Subcutaneous abdominal adipose tissue (tissue), 5 donors: ENCODE data around the gene PDK1.

Experiments
- H3K27ac ChIP-seq: one replicate; pipeline ENCODE4 v1.7.0; 2013; ENCODE audit warnings: low read depth, mild to moderate bottlenecking, inconsistent platforms, low read length, moderate library complexity
- H3K27me3 ChIP-seq, 5 donors: one replicate each; pipeline ENCODE4 v1.7.0; 2013; ENCODE audit warnings: low read length in 5 of 5, inconsistent platforms in 1 of 5; ENCODE audit not compliant: control insufficient read depth in 5 of 5, insufficient read depth in 4 of 5
- H3K36me3 ChIP-seq, 5 donors: one replicate each; pipeline ENCODE4 v1.7.0; 2013; ENCODE audit warnings: low read length in 5 of 5; ENCODE audit not compliant: control insufficient read depth in 5 of 5, insufficient read depth in 5 of 5
- H3K4me1 ChIP-seq, 5 donors: one replicate each; pipeline ENCODE4 v1.7.0; 2013; ENCODE audit warnings: low read length in 5 of 5, mild to moderate bottlenecking in 3 of 5, moderate library complexity in 1 of 5; ENCODE audit not compliant: control insufficient read depth in 5 of 5, insufficient read depth in 5 of 5
- H3K4me3 ChIP-seq, 5 donors: one replicate each; pipeline ENCODE4 v1.7.0; 2013; ENCODE audit warnings: low read length in 5 of 5, low read depth in 1 of 5
- H3K9ac ChIP-seq, 5 donors: one replicate each; pipeline ENCODE4 v1.7.0; 2013; ENCODE audit warnings: low read length in 5 of 5, mild to moderate bottlenecking in 4 of 5, moderate library complexity in 3 of 5
- H3K9me3 ChIP-seq, 5 donors: one replicate each; pipeline ENCODE4 v1.7.0; 2013; ENCODE audit warnings: low read length in 5 of 5; ENCODE audit not compliant: control insufficient read depth in 5 of 5
- donor health status: healthy.
- donor health status: healthy.
- donor health status: healthy.
- donor health status: healthy.
- donor health status: healthy.

Gene PDK1

DNA sequence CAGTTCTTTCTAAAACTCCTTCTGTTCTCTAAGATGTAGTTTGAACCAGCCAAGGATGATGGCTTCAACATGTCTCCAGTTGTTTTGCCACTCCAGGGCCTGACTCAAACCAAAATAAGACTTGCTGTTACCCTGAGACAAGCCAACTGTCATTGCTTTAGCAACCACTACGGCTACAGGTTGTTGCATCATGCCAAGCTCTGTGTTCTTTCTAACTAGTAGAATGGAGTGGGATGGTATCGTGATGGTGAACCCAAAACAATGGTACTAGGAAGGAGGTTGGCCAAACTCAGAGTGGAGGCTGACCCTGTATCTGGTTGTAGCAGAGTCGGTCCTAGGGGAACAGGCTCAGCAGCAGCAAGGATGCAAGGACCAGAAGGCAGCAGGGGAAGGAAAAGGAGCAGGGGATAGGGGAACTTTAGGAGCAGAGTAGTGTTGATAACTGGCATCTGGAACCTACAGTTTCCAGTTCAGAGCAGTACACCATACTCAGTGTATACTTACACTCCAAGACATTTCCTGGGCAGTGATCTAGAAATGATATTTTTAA lies 51.6 kb downstream of the PDK1 start:
- Histone ChIP-seq H3K4me3 (no peak overlapping the region), H3K9ac (no peak overlapping the region), H3K9me3 (no peaks in the 10 kb centered on the region), H3K27me3 (no peaks in the 10 kb centered on the region), H3K4me1 (peaks cover 0 to 2% (median 0%) of the 10 kb centered on the region in 5 donors), H3K36me3 (peaks cover 2 to 16% (median 4%) of the 10 kb centered on the region in 5 donors), H3K27ac (no peak overlapping the region)

DNA sequence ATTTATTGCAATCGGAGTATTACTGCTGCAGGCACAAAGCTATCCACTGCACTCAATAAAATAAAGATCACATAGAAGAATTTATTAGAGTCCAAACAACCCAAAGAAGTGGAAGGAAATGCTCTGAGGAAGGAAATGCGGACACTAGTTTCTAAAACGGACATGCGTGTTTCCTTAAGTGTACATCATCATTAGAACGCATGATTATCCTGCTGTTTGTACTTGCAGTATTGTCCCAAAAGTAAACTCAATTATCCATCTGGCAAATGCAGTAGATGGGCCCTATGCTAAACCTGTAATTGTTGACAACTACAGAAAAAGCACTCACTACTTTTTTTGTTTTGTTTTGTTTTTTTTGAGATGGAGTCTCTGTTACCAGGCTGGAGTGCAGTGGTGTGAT lies 53.6 kb downstream of the PDK1 start:
- H3K36me3 ChIP-seq, result peaks cover 2 to 16% (median 4%) of the 10 kb centered on the region in 5 donors
- no peak overlapping the region for H3K9ac ChIP-seq
- no peaks in the 10 kb centered on the region for H3K27me3 ChIP-seq
- no peak overlapping the region for H3K27ac ChIP-seq
- peaks cover 0 to 2% (median 0%) of the 10 kb centered on the region in 5 donors for H3K4me1 ChIP-seq
- H3K4me3 ChIP-seq, result no peak overlapping the region
- H3K9me3 ChIP-seq, result no peaks in the 10 kb centered on the region

DNA sequence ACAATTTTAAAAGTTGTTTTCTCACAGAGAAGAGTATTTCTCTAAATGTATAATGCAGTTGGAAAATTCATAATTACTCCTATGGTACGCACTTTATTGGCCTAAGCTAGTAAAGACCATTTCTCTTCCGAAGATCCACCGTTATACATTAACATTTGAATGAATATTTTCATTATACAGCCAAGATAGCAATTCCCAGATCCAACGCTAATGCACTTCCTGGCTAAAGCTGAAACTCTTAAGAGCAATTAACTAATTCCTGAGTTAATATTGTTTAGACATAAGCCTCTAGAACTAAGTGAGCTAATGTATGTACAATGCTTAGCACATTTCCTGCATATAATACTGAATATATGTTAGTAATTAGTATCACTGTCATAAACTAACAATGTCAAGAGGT lies 56.2 kb downstream of the PDK1 start:
- no peak overlapping the region for H3K9ac ChIP-seq
- H3K27ac ChIP-seq, result no peak overlapping the region
- H3K9me3 ChIP-seq, result no peaks in the 10 kb centered on the region
- H3K4me3 ChIP-seq, result no peak overlapping the region
- H3K27me3 ChIP-seq, result no peaks in the 10 kb centered on the region
- peaks cover 0 to 5% (median 4%) of the 10 kb centered on the region in 5 donors for H3K4me1 ChIP-seq
- peaks cover 2 to 8% (median 3%) of the 10 kb centered on the region in 5 donors for H3K36me3 ChIP-seq

DNA sequence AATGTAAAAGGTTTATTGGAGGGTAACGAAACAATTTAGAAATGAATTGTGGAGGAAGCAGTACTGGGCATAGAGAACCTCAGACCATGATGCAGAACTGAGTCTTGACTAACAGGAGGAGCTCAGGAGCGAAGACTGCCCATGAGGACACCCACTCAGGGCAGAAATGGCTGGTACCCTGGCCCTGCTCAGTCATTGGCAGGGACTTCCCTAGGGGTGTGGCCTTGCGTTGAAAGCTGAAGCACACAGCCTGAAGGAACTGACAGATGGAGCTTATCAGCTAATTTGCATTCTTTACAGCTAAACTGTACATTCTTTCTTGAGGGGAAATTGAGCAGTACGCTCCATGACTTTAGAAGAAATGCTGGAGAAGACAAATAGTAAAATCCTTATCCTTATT lies 57.1 kb downstream of the PDK1 start:
- peaks cover 0 to 3% (median 2%) of the 10 kb centered on the region in 5 donors for H3K36me3 ChIP-seq
- no peaks in the 10 kb centered on the region for H3K27me3 ChIP-seq
- H3K4me3 ChIP-seq, result no peak overlapping the region
- no peak overlapping the region for H3K27ac ChIP-seq
- H3K9me3 ChIP-seq, result no peaks in the 10 kb centered on the region
- H3K4me1 ChIP-seq, result peaks cover 0 to 5% (median 4%) of the 10 kb centered on the region in 5 donors
- H3K9ac ChIP-seq, result no peak overlapping the region

DNA sequence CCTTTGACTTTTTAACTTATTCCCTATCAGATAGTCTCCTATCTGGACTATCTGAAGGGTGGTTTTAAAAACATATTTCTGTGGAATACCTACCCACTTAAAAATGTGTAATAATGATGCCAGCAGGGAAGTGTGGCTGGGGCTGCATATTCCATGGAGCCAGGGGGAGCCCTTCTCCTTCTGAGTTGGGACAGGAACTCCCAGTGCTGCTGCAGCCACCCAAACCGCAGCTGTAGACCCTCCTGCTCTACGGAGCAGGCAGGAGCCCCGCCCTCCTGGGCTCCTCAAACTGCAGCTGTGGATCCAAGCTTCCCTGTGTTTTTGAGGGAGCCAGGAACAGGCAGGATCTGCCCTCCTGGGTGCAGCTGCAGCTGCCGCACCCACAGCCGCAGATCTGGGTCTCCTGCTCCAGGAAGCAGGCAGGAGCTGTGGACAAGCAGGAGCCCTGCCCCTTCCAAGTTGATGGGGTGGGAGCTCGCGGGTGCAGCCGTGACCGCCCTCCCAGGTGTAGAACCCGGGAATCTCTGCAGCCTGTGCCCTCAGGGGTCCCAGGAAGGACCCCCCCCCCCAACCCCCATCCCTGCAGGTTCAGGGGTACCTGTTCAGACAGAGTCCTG lies 57.8 kb downstream of the PDK1 start:
- no peak overlapping the region for H3K9ac ChIP-seq
- no peak overlapping the region for H3K27ac ChIP-seq
- H3K9me3 ChIP-seq, result no peaks in the 10 kb centered on the region
- H3K4me1 ChIP-seq, result peaks cover 0 to 5% (median 4%) of the 10 kb centered on the region in 5 donors
- H3K4me3 ChIP-seq, result no peak overlapping the region
- H3K27me3 ChIP-seq, result no peaks in the 10 kb centered on the region
- H3K36me3 ChIP-seq, result peaks cover 0 to 3% (median 2%) of the 10 kb centered on the region in 5 donors

DNA sequence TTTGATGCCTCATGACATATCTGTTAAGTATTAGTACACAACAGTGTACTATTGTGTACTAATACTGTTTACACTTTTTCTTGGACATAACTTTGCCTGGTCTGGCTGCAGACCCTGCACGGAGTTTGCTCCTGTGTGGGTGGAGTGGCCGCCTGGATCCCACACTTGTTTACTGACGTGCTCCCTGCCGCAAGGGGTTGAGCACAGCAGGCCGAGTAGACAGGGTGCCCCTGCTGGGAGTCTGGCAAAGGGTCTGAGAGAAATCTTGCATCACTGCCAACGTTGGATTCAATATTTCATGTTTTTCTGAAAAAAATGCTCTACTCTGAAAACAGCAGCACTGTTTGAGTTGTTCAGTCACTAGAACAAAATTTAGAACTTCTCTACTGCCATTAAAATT lies 59.0 kb downstream of the PDK1 start:
- Histone ChIP-seq H3K9ac (no peak overlapping the region), H3K4me1 (peaks cover 0 to 5% (median 4%) of the 10 kb centered on the region in 5 donors), H3K4me3 (no peak overlapping the region), H3K36me3 (peaks cover 0 to 3% (median 0%) of the 10 kb centered on the region in 5 donors), H3K9me3 (no peaks in the 10 kb centered on the region), H3K27me3 (no peaks in the 10 kb centered on the region), H3K27ac (no peak overlapping the region)

DNA sequence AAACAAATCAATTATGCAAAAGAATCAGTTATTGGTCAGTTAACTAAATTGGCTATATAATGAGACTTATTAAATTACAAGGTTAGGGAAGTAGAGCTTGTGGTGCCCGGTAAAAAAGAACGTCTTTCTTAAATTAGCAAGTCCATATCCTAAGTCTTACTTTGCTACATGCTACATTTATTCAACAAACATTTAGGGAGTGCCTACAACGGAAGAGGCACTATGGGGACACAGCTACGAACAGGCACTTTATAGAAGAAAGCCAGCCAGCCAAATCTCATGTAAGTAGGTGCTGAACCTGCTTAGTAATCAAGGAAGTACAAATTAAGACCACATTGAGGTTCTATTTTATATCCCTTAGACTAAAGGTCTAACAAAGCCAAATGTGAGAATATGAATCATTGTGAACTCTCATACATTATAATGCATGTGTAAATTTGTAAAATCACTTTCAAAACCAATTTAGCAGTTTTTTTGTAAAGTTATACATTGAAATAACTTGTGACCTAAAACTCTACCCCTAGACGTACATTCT lies 59.9 kb downstream of the PDK1 start:
- no peak overlapping the region for H3K9ac ChIP-seq
- H3K36me3 ChIP-seq, result peaks cover 0 to 3% (median 0%) of the 10 kb centered on the region in 5 donors
- peaks cover 0 to 5% (median 4%) of the 10 kb centered on the region in 5 donors for H3K4me1 ChIP-seq

DNA sequence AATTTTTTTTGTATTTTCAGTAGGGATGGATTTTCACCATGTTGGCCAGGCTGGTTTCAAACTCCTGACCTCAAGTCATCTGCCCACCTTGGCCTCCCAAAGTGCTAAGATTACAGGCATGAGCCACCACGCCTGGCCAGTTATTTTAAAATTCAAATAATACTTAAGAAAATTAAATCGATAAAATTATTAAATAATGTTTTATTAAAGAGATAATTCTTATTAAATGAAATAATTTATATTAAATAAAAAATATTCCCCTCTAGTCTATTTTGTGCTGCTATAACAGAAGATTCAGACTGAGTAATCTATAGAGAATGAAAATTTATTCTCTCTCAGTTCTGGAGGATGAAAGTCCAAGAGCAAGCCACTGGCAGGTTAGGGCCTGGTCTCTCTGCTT lies 61.2 kb downstream of the PDK1 start:
- Histone ChIP-seq H3K27ac (no peak overlapping the region), H3K4me1 (peaks cover 0 to 5% (median 4%) of the 10 kb centered on the region in 5 donors), H3K4me3 (no peak overlapping the region), H3K36me3 (peaks cover 0 to 3% (median 0%) of the 10 kb centered on the region in 5 donors), H3K27me3 (no peaks in the 10 kb centered on the region), H3K9ac (no peak overlapping the region), H3K9me3 (no peaks in the 10 kb centered on the region)

More for the DNA sequence above, 59.9 kb downstream of the PDK1 start:
- Histone ChIP-seq H3K27ac (no peak overlapping the region), H3K27me3 (no peaks in the 10 kb centered on the region), H3K4me3 (no peak overlapping the region), H3K9me3 (no peaks in the 10 kb centered on the region)

DNA sequence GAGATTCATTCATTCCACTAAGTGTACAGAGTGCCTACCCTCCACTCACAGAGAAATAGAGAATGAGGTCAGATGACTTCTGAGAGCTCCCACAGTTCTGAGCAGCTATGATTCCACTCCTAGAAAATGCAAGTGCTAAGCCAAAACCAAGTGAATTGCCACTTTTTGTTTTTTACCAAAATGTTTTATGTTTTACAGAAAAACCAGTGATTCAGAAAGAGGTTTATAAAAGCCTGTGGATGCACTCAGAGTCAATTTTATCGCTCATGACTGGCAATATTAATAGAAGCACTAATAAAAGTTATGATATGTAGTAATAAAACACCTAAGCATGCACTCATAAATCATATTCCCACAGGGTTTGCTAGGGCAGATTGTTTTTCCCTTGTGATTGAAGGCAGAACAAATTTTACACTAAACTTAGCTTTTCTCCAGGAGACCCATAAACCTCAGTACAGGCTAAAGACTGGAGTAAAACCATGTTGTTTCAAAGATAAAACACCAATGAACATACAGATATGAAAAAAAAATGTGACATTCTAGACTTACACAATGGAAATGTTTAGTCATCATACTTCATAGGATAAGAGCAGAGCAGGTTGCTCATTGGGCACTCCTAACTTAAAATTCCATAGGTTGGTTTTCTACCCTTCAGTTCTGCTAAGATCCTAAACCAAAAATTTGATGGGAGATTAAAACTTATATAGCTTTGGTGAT lies 67.5 kb downstream of the PDK1 start:
- Histone ChIP-seq H3K27me3 (no peaks in the 10 kb centered on the region), H3K36me3 (peaks cover 0 to 4% (median 0%) of the 10 kb centered on the region in 5 donors), H3K4me3 (no peak overlapping the region), H3K9me3 (no peaks in the 10 kb centered on the region), H3K9ac (no peak overlapping the region), H3K27ac (no peak overlapping the region), H3K4me1 (peaks cover 0 to 7% (median 5%) of the 10 kb centered on the region in 5 donors)

DNA sequence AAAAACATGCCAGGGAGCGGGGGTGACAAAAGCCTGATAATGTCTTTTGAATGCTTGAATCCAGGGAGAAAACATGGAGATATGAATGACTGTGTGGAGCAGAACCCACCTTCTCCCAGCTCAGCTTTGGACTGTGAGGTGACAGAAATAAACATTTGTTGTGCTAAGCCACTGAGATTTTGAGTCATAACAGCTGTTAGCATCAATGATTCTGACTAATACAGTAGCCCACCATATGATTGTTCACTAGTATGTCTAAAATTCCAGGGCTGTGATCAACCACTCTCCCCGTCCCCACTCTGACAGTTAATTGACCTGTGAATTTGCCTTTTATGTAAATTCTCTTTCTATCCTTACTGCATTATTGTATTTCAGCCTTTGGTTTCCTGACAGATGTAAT lies 69.1 kb downstream of the PDK1 start:
- no peak overlapping the region for H3K9ac ChIP-seq
- no peaks in the 10 kb centered on the region for H3K27me3 ChIP-seq
- no peak overlapping the region for H3K4me3 ChIP-seq
- H3K36me3 ChIP-seq, result peaks cover 0 to 9% (median 3%) of the 10 kb centered on the region in 5 donors
- H3K9me3 ChIP-seq, result no peaks in the 10 kb centered on the region
- peaks cover 0 to 7% (median 5%) of the 10 kb centered on the region in 5 donors for H3K4me1 ChIP-seq
- H3K27ac ChIP-seq, result no peak overlapping the region
